Fibroblast of gingiva (primary cell): ENCODE results near the gene LDB1.

Source experiments
- DNase-seq: peaks from one replicate; pipeline ENCODE4 v3.0.0-alpha.2; 2011; ENCODE audit warnings: low read depth

Gene LDB1

DNA sequence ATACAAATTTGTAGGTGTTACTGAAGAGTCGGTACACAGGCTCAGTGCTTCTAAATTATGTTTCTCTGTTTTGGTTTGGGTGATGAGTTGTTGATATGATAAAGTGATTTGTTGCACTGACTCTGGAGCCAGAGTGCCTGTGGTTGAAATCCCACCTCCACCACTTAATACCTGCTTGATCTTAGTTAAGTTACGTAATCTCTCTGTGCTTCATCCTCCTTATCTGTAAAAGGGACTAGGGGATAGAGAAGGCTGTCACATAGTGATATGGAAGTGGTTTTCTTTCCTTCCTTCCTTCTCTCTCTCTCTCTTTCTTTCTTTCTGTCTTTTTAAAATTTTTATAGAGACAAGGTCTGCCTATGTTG, 55.7 kb downstream of the LDB1 start:
- no peak for DNase-seq

DNA sequence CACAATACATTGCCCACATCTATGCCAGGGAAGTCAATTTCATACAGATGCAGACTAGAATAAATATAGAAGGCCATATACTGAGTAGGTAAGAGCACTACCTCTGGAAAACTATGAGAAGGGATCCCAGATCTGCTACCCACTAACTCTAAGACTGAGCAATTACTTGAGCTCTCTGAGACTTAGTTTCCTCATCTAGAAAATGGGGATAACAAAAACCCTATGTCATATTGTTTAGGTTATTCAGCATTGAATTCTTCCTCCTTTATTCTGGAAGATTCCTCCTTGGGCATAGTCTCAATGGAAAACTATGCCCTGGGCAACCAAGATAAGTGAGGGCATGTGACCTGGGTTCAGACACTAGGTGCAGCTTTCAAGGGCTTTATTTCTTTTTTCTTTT, 60.2 kb downstream of the LDB1 start:
- no peak for DNase-seq
